Motor neuron (in vitro differentiated cells): ENCODE measurements around the gene RASA3. TPM values are rescaled to one million over a fixed set of nuclear protein-coding genes. Genes with fewer than 3 reads are reported as not detected.
A peak's percentile ranks its signal among the peaks of the same experiment; 100 is the strongest.

ENCODE experiments used
- ATAC-seq, 8 experiments: fragments of 200-7000 bp; cut with Tn5 transposase; replicated peaks in 6 of 8; 2 replicates each; pipeline ENCODE4 v1.8.0; 2021; ENCODE audit warnings: mild to moderate bottlenecking in 8 of 8, moderate library complexity in 8 of 8
- H3K27ac ChIP-seq, 2 donors: fragments of 250-450 bp; sonication (Bioruptor Pico); 2 replicates each; pipeline ENCODE4 v1.9.0; 2021; ENCODE audit warnings: antibody characterized with exemption in 2 of 2, mild to moderate bottlenecking in 2 of 2, moderate library complexity in 1 of 2
- H3K4me1 ChIP-seq, 2 donors: fragments of 250-450 bp; sonication (Bioruptor Pico); replicated peaks in 1 of 2; 2 replicates each; pipeline ENCODE4 v1.6.1; 2021; ENCODE audit warnings: antibody characterized with exemption in 2 of 2, mild to moderate bottlenecking in 2 of 2, moderate library complexity in 1 of 2
- H3K4me3 ChIP-seq, 5 donors: fragments of 250-450 bp; sonication (Bioruptor Pico); 2 replicates each; pipeline ENCODE4 v1.9.0; 2021; ENCODE audit warnings: antibody characterized with exemption in 5 of 5, mild to moderate bottlenecking in 5 of 5, moderate library complexity in 4 of 5
- WGBS, 10 experiments: fragments of 450-650 bp; shearing (Covaris generic); methylation state at CpG; one replicate each; pipeline ENCODE4 v1.0.0; 2022; 5-methylcytosine and 5-hydroxymethylcytosine counted together
- in situ Hi-C, 9 experiments: fragments of 400-800 bp; cut with MboI; loops; one replicate each; pipeline ENCODE4 v1.15.0; 2021; ENCODE audit warnings: low sequenced_read_pairs in 9 of 9, low pct_unique_long_range_greater_than_20kb in 2 of 9; ENCODE audit not compliant: unreplicated experiment in 9 of 9
- total RNA-seq, 8 experiments: library from RNA; unstranded; fragments of 300-600 nt; gene quantifications; 2 replicates each; pipeline versions ENCODE4 v1.2.3 to v1.2.4, GENCODE V29; 2022

RASA3 gene
- total RNA-seq, 8 experiments from 2014 or later: 1.3 to 25.2 (median 10.0) TPM

- ATAC-seq: peak in 5 of 8 experiments; percentile 87 to 91 (median 89)
- WGBS, 10 experiments: 0 to 94% (median 11%) methylated on average over 1 to 9 of the region's 10 CpGs; no CpG with 5 or more reads in 2 of the 10 experiments
- in situ Hi-C loops: no loop called here
- H3K4me1 ChIP-seq: peaks cover 31 to 36% of the 10 kb centered on the region in 2 donors
- peak overlapping the region; percentile 37 to 88 for H3K27ac ChIP-seq
- H3K4me3 ChIP-seq: no peak overlapping the region
Measured at GRCh38 chr13:114071410-114071809, 61.0 kb downstream of the RASA3 start.

GRCh38 chr13:114070098-114070799 is 62.2 kb downstream of the RASA3 start:
- no peak overlapping the region for H3K4me3 ChIP-seq
- ATAC-seq: no peak
- in situ Hi-C loops: no loop called here
- WGBS, 10 experiments: no CpG with 5 or more reads among the region's 40 CpGs
- H3K4me1 ChIP-seq: peaks cover 38 to 43% of the 10 kb centered on the region in 2 donors
- H3K27ac ChIP-seq: peak overlapping the region in 1 of 2 donors; percentile 34

- in situ Hi-C loops: no loop called here
- Histone ChIP-seq H3K4me1 (peaks cover 45% of the 10 kb centered on the region in 2 donors), H3K4me3 (no peak overlapping the region), H3K27ac (no peak overlapping the region)
- ATAC-seq: no peak
- no CpG with 5 or more reads among the region's 32 CpGs for WGBS, 10 experiments
Measured at GRCh38 chr13:114069376-114070097, 62.9 kb downstream of the RASA3 start.

- H3K27ac ChIP-seq: peak overlapping the region in 1 of 2 donors; percentile 4
Measured at GRCh38 chr13:114068656-114069318, 63.6 kb downstream of the RASA3 start.

GRCh38 chr13:114067886-114068651 is 64.4 kb downstream of the RASA3 start:
- in situ Hi-C loops: no loop called here
- ATAC-seq: no peak
- 50 to 100% (median 88%) methylated on average over 1 to 12 of the region's 24 CpGs; no CpG with 5 or more reads in 1 of the 10 experiments for WGBS, 10 experiments
- no peak overlapping the region for H3K27ac ChIP-seq
- H3K4me3 ChIP-seq: no peak overlapping the region
- peaks cover 53 to 58% of the 10 kb centered on the region in 2 donors for H3K4me1 ChIP-seq

More at GRCh38 chr13:114068656-114069318, 63.6 kb downstream of the RASA3 start:
- in situ Hi-C loops: no loop called here
- peaks cover 48 to 53% of the 10 kb centered on the region in 2 donors for H3K4me1 ChIP-seq
- 22 to 68% (median 51%) methylated on average over 2 to 14 of the region's 19 CpGs; no CpG with 5 or more reads in 2 of the 10 experiments for whole genome bisulfite sequencing, 10 experiments
- ATAC-seq: no peak
- H3K4me3 ChIP-seq: no peak overlapping the region

- in situ Hi-C loops: no loop called here
- no peak for ATAC-seq
- WGBS, 10 experiments: 3 to 100% (median 89%) methylated on average over 2 to 8 of the region's 9 CpGs; no CpG with 5 or more reads in 1 of the 10 experiments
- Histone ChIP-seq H3K27ac (no peak overlapping the region), H3K4me1 (peaks cover 52 to 54% of the 10 kb centered on the region in 2 donors), H3K4me3 (no peak overlapping the region)
Measured at GRCh38 chr13:114067381-114067885, 65.0 kb downstream of the RASA3 start.

GRCh38 chr13:114066956-114067355 is 65.5 kb downstream of the RASA3 start:
- no peak for ATAC-seq
- in situ Hi-C loops: no loop called here
- WGBS, 10 experiments: 80 to 100% methylated on average over 1 to 3 of the region's 7 CpGs; no CpG with 5 or more reads in 8 of the 10 experiments
- Histone ChIP-seq H3K4me1 (peaks cover 47 to 49% of the 10 kb centered on the region in 2 donors), H3K4me3 (no peak overlapping the region), H3K27ac (no peak overlapping the region)

- Histone ChIP-seq H3K27ac (peak overlapping the region in 1 of 2 donors; percentile 90), H3K4me3 (no peak overlapping the region), H3K4me1 (peaks cover 41 to 42% of the 10 kb centered on the region in 2 donors)
- ATAC-seq: no peak
- in situ Hi-C loops: no loop called here
- WGBS, 10 experiments: 20 to 100% (median 27%) methylated on average over 1 to 3 of the region's 35 CpGs; no CpG with 5 or more reads in 5 of the 10 experiments
Measured at GRCh38 chr13:114065926-114066774, 66.3 kb downstream of the RASA3 start.

GRCh38 chr13:114065141-114065925 is 67.1 kb downstream of the RASA3 start:
- 0 to 100% (median 16%) methylated on average over 1 to 7 of the region's 25 CpGs; no CpG with 5 or more reads in 4 of the 10 experiments for WGBS, 10 experiments
- Histone ChIP-seq H3K4me1 (peaks cover 39% of the 10 kb centered on the region in 2 donors), H3K4me3 (peak overlapping the region in 2 of 5 donors; percentile 20 to 22), H3K27ac (peak overlapping the region; percentile 83 to 90)
- peak; percentile 78 to 93 (median 90) for ATAC-seq
- in situ Hi-C loops: no loop called here

- Histone ChIP-seq H3K4me3 (peak overlapping the region in 2 of 5 donors; percentile 2 to 22), H3K4me1 (peaks cover 39% of the 10 kb centered on the region in 2 donors), H3K27ac (peak overlapping the region; percentile 83 to 90)
- peak; percentile 0 to 27 (median 20) for ATAC-seq
- WGBS, 10 experiments: 0 to 18% (median 7%) methylated on average over 1 to 16 of the region's 20 CpGs; no CpG with 5 or more reads in 3 of the 10 experiments
- in situ Hi-C loops: no loop called here
Measured at GRCh38 chr13:114064450-114065140, 67.8 kb downstream of the RASA3 start.
